SK-N-MC (cell line): ENCODE results near the gene RP2.

Source experiments
- DNase-seq: peaks from one replicate; pipeline ENCODE4 v3.0.0-alpha.2; 2011; ENCODE audit warnings: low read depth, low spot score
- H3K27ac ChIP-seq: fragments of 200-600 bp; sonication (generic); 2 replicates; pipeline ENCODE4 v1.5.1; 2016; ENCODE audit warnings: mixed run types
- H3K36me3 ChIP-seq: fragments of 200-600 bp; sonication (generic); 2 replicates; pipeline ENCODE4 v1.6.1; 2017; ENCODE audit warnings: antibody characterized with exemption, low read length, mixed read lengths; ENCODE audit not compliant: insufficient read depth
- H3K4me3 ChIP-seq: fragments of 200-600 bp; sonication (generic); 2 replicates; pipeline ENCODE4 v1.5.1; 2016
- H3K9ac ChIP-seq: fragments of 200-600 bp; sonication (generic); 2 replicates; pipeline ENCODE4 v1.8.0; 2017; ENCODE audit warnings: mixed run types, mixed read lengths; ENCODE audit not compliant: insufficient read length
- H3K9me3 ChIP-seq: fragments of 200-600 bp; sonication (generic); 2 replicates; pipeline ENCODE4 v1.6.1; 2017; ENCODE audit warnings: low read depth, mild to moderate bottlenecking, antibody characterized with exemption, low read length, moderate library complexity, mixed read lengths
- EZH2 ChIP-seq: fragments of 200-600 bp; sonication (generic); IDR thresholded peaks from one replicate; pipeline ENCODE4 v1.6.1; 2017; ENCODE audit warnings: antibody characterized with exemption
- FOXP2 ChIP-seq: optimal IDR thresholded peaks from 2 replicates; pipeline ENCODE3; 2011; ENCODE audit warnings: mild to moderate bottlenecking, moderate library complexity; ENCODE audit not compliant: insufficient read depth; ENCODE audit errors: extremely low read length, control extremely low read depth
- POLR2AphosphoS5 ChIP-seq: IDR thresholded peaks from 2 replicates; pipeline ENCODE4 v1.6.1; 2012; ENCODE audit warnings: mild to moderate bottlenecking, low read depth, low read length, borderline replicate concordance

Gene RP2

GRCh38 chrX:46836701-46837557 lies at the start of gene RP2:
RP2 (plus strand) TSS chrX:46837043; CDS start chrX:46837101, 58 bp downstream.
- Histone ChIP-seq H3K4me3 (peak within 1 kb of the TSS; percentile 86), H3K27ac (peak within 1 kb of the TSS; percentile 31; the same call in 1 of the 2 replicates), H3K9me3 (no peaks in the 10 kb centered on the region), H3K9ac (peak within 1 kb of the TSS; percentile 83), H3K36me3 (no peaks in the 10 kb centered on the region)
- TF ChIP-seq EZH2 (no peak), FOXP2 (no peak), POLR2AphosphoS5 (peak; percentile 85)
- peak; percentile 61 for DNase-seq

- Histone ChIP-seq H3K9ac (no peak overlapping the region), H3K9me3 (no peaks in the 10 kb centered on the region), H3K36me3 (no peaks in the 10 kb centered on the region), H3K4me3 (no peak overlapping the region), H3K27ac (no peak overlapping the region)
- TF ChIP-seq EZH2 (no peak), POLR2AphosphoS5 (no peak), FOXP2 (no peak)
- no peak for DNase-seq
Measured at GRCh38 chrX:46788902-46789301, 47.9 kb upstream of the RP2 start.

GRCh38 chrX:46791927-46792809 lies 44.7 kb upstream of the RP2 start:
- H3K4me3 ChIP-seq, result no peak overlapping the region
- H3K9me3 ChIP-seq, result no peaks in the 10 kb centered on the region
- no peak for DNase-seq
- TF ChIP-seq FOXP2 (no peak), POLR2AphosphoS5 (no peak), EZH2 (no peak)
- no peak overlapping the region; the same call in 1 of the 2 replicates for H3K27ac ChIP-seq
- H3K36me3 ChIP-seq, result no peaks in the 10 kb centered on the region
- no peak overlapping the region for H3K9ac ChIP-seq

- no peak for DNase-seq
- no peak overlapping the region for H3K4me3 ChIP-seq
- H3K27ac ChIP-seq, result no peak overlapping the region; the same call in 1 of the 2 replicates
- no peak overlapping the region for H3K9ac ChIP-seq
- no peaks in the 10 kb centered on the region for H3K9me3 ChIP-seq
- H3K36me3 ChIP-seq, result no peaks in the 10 kb centered on the region
- TF ChIP-seq POLR2AphosphoS5, result no peak
- TF ChIP-seq FOXP2, result no peak
- TF ChIP-seq EZH2, result no peak
Measured at GRCh38 chrX:46792810-46793188, 44.0 kb upstream of the RP2 start.

GRCh38 chrX:46793386-46794143 lies 43.3 kb upstream of the RP2 start:
- H3K27ac ChIP-seq, result no peak overlapping the region
- no peak overlapping the region for H3K9ac ChIP-seq
- TF ChIP-seq POLR2AphosphoS5 (no peak), FOXP2 (no peak), EZH2 (no peak)
- no peak overlapping the region for H3K4me3 ChIP-seq
- no peak for DNase-seq
- H3K9me3 ChIP-seq, result no peaks in the 10 kb centered on the region
- no peaks in the 10 kb centered on the region for H3K36me3 ChIP-seq

GRCh38 chrX:46796574-46797191 lies 40.2 kb upstream of the RP2 start:
- no peak overlapping the region for H3K27ac ChIP-seq
- no peak for TF ChIP-seq POLR2AphosphoS5
- TF ChIP-seq EZH2, result no peak
- no peak for TF ChIP-seq FOXP2
- no peak for DNase-seq

GRCh38 chrX:46803140-46803539 lies 33.7 kb upstream of the RP2 start:
- TF ChIP-seq EZH2, result no peak
- TF ChIP-seq FOXP2, result no peak
- TF ChIP-seq POLR2AphosphoS5, result no peak
- Histone ChIP-seq H3K4me3 (no peak overlapping the region), H3K36me3 (no peaks in the 10 kb centered on the region), H3K9me3 (no peaks in the 10 kb centered on the region), H3K9ac (no peak overlapping the region), H3K27ac (no peak overlapping the region)
- no peak for DNase-seq

More at GRCh38 chrX:46796574-46797191, 40.2 kb upstream of the RP2 start:
- Histone ChIP-seq H3K9me3 (no peaks in the 10 kb centered on the region), H3K36me3 (no peaks in the 10 kb centered on the region), H3K4me3 (no peak overlapping the region), H3K9ac (no peak overlapping the region)
